GM03348 (cell line): ENCODE data around the gene PHF14.
A peak's percentile ranks its signal among the peaks of the same experiment; 100 is the strongest.

Experiments
- DNase-seq: peaks from one replicate; pipeline ENCODE4 v3.0.0; 2012; ENCODE audit warnings: low spot score

The PHF14 gene

GRCh38 chr7:11175887-11176286, 202.2 kb downstream of the PHF14 start:
- DNase-seq, result no peak

- no peak for DNase-seq
Observed at GRCh38 chr7:11176985-11177555, 203.4 kb downstream of the PHF14 start.

- DNase-seq, result no peak
Observed at GRCh38 chr7:11177793-11178192, 204.1 kb downstream of the PHF14 start.

GRCh38 chr7:11181590-11181989, 207.9 kb downstream of the PHF14 start:
- no peak for DNase-seq

- DNase-seq, result peak; percentile 48
Observed at GRCh38 chr7:11182736-11183135, 209.1 kb downstream of the PHF14 start.

GRCh38 chr7:11185179-11185815, 211.6 kb downstream of the PHF14 start:
- DNase-seq, result no peak

GRCh38 chr7:11188529-11189310, 215.0 kb downstream of the PHF14 start:
- no peak for DNase-seq

GRCh38 chr7:11191081-11191480, 217.4 kb downstream of the PHF14 start:
- no peak for DNase-seq

GRCh38 chr7:11191574-11192220, 218.0 kb downstream of the PHF14 start:
- DNase-seq, result no peak

GRCh38 chr7:11192506-11192905, 218.8 kb downstream of the PHF14 start:
- peak; percentile 48 for DNase-seq

- peak; percentile 27 for DNase-seq
Observed at GRCh38 chr7:11193131-11193867, 219.6 kb downstream of the PHF14 start.

GRCh38 chr7:11193888-11194287, 220.2 kb downstream of the PHF14 start:
- DNase-seq, result no peak

GRCh38 chr7:11194492-11194891, 220.8 kb downstream of the PHF14 start:
- DNase-seq, result no peak

- DNase-seq, result no peak
Observed at GRCh38 chr7:11195502-11195901, 221.8 kb downstream of the PHF14 start.

GRCh38 chr7:11196143-11196542, 222.5 kb downstream of the PHF14 start:
- no peak for DNase-seq

- DNase-seq, result no peak
Observed at GRCh38 chr7:11203224-11203623, 229.6 kb downstream of the PHF14 start.

- no peak for DNase-seq
Observed at GRCh38 chr7:11203683-11204082, 230.0 kb downstream of the PHF14 start.

- DNase-seq, result no peak
Observed at GRCh38 chr7:11206177-11206899, 232.7 kb downstream of the PHF14 start.

- DNase-seq, result no peak
Observed at GRCh38 chr7:11207565-11207964, 233.9 kb downstream of the PHF14 start.

GRCh38 chr7:11208883-11209465, 235.3 kb downstream of the PHF14 start:
- DNase-seq, result no peak

- DNase-seq, result no peak
Observed at GRCh38 chr7:11210374-11210773, 236.7 kb downstream of the PHF14 start.
